Fibroblast of lung (primary cell): ENCODE measurements around the gene SAMD11. TPM values are rescaled to one million over a fixed set of nuclear protein-coding genes. Genes with fewer than 3 reads are reported as not detected.

ENCODE experiments used
- DNase-seq, 2 donors: peaks; one replicate each; pipeline versions ENCODE4 v3.0.0 to v3.0.0-alpha.2; 2010; ENCODE audit warnings: low read depth in 2 of 2
- H2AFZ ChIP-seq: 2 replicates; pipeline ENCODE4 v1.5.1; 2012; ENCODE audit warnings: low read length, control low read depth, inconsistent platforms
- H3K27ac ChIP-seq: 2 replicates; pipeline ENCODE4 v1.5.1; 2011; ENCODE audit warnings: low read length, control low read depth; ENCODE audit not compliant: insufficient read depth
- H3K27me3 ChIP-seq: 2 replicates; pipeline ENCODE4 v1.5.1; 2011; ENCODE audit warnings: mild to moderate bottlenecking, low read length; ENCODE audit not compliant: control insufficient read depth, insufficient read depth
- H3K36me3 ChIP-seq: 2 replicates; pipeline ENCODE4 v1.5.1; 2011; ENCODE audit warnings: low read length; ENCODE audit not compliant: control insufficient read depth, insufficient read depth
- H3K4me1 ChIP-seq: 2 replicates; pipeline ENCODE4 v1.5.1; 2011; ENCODE audit warnings: low read length; ENCODE audit not compliant: control insufficient read depth, insufficient read depth; ENCODE audit errors: extremely low read depth
- H3K4me2 ChIP-seq: 2 replicates; pipeline ENCODE4 v1.5.1; 2011; ENCODE audit warnings: low read length, control low read depth; ENCODE audit not compliant: insufficient read depth; ENCODE audit errors: extremely low read depth
- H3K4me3 ChIP-seq, 4 experiments: fragments of 200-600 bp in 1 of 4; sonication (generic) in 1 of 4; replicated peaks in 1 of 4; 2 replicates each; pipeline ENCODE4 v1.5.1; 2011 to 2016; ENCODE audit warnings: low read length in 4 of 4, low read depth in 3 of 4, mild to moderate bottlenecking in 3 of 4, control low read depth in 2 of 4, inconsistent platforms in 1 of 4, mixed read lengths in 1 of 4; ENCODE audit not compliant: insufficient read depth in 1 of 4; ENCODE audit errors: control extremely low read depth in 1 of 4
- H3K79me2 ChIP-seq: 2 replicates; pipeline ENCODE4 v1.5.1; 2012; ENCODE audit warnings: mild to moderate bottlenecking, low read length, inconsistent platforms; ENCODE audit not compliant: control insufficient read depth, insufficient read depth
- H3K9ac ChIP-seq: 2 replicates; pipeline ENCODE4 v1.5.1; 2011; ENCODE audit warnings: mild to moderate bottlenecking, low read length, control low read depth; ENCODE audit not compliant: insufficient read depth
- H3K9me3 ChIP-seq: 2 replicates; pipeline ENCODE4 v1.5.1; 2012; ENCODE audit warnings: low read depth, low read length; ENCODE audit not compliant: control insufficient read depth, insufficient read depth
- H4K20me1 ChIP-seq: 2 replicates; pipeline ENCODE4 v1.5.1; 2011; ENCODE audit warnings: low read length; ENCODE audit not compliant: control insufficient read depth, insufficient read depth; ENCODE audit errors: extremely low read depth
- CTCF ChIP-seq, 2 donors: IDR thresholded peaks in 1 of 2; conservative IDR thresholded peaks in 1 of 2; 1 replicate in 1 of 2; 2 replicates in 1 of 2; pipeline ENCODE4 v1.5.1; 2011 to 2012; ENCODE audit warnings: low read length in 2 of 2, control low read depth in 1 of 2, inconsistent platforms in 1 of 2, low read depth in 1 of 2, mild to moderate bottlenecking in 1 of 2
- EZH2 ChIP-seq: IDR thresholded peaks from 2 replicates; pipeline ENCODE4 v1.5.1; 2012; ENCODE audit warnings: low read length, control low read depth, mild to moderate bottlenecking; ENCODE audit errors: missing control alignments
- polyA plus RNA-seq, 2 donors: library from polyadenylated mRNA; depleted of rRNA in 1 of 2; stranded (reverse) in 1 of 2; unstranded in 1 of 2; fragments of >200 nt; gene quantifications; 2 replicates each; pipeline ENCODE4 v1.2.1, GENCODE V29; 2011 to 2012; ENCODE audit warnings: missing spikeins in 1 of 2
- total RNA-seq: library from RNA; depleted of rRNA; stranded (reverse); fragments of >200 nt; gene quantifications from 2 replicates; pipeline ENCODE4 v1.2.1, GENCODE V29; 2014

SAMD11 gene
- total and polyA plus RNA-seq, 2 donors (not counting 1 experiment from before 2014, with no cell fraction given), result 0.40 to 3.8 TPM

GRCh38 chr1:901108-901859 lies 22.4 kb upstream of the SAMD11 start:
- TF ChIP-seq CTCF (conservative IDR thresholded peaks at IDR 0.05 in 1 of 2, IDR thresholded peaks at IDR 0.05 in 1 of 2; ENCODE audit: low read depth in 1 of 2, low read length in 2 of 2), result no peak
- no peak for TF ChIP-seq EZH2

GRCh38 chr1:902802-903201 lies 20.9 kb upstream of the SAMD11 start:
- H3K36me3 ChIP-seq, result no peaks in the 10 kb centered on the region
- peaks cover 4% of the 10 kb centered on the region for H3K27me3 ChIP-seq
- H2AFZ ChIP-seq, result no peak overlapping the region
- no peaks in the 10 kb centered on the region for H3K9me3 ChIP-seq
- H3K27ac ChIP-seq, result no peak overlapping the region
- H3K9ac ChIP-seq, result no peak overlapping the region
- H4K20me1 ChIP-seq, result no peaks in the 10 kb centered on the region
- no peak for DNase-seq
- peaks cover 8% of the 10 kb centered on the region for H3K4me1 ChIP-seq
- TF ChIP-seq EZH2, result no peak
- TF ChIP-seq CTCF (conservative IDR thresholded peaks at IDR 0.05 in 1 of 2, IDR thresholded peaks at IDR 0.05 in 1 of 2; ENCODE audit: low read depth in 1 of 2, low read length in 2 of 2), result no peak
- no peaks in the 10 kb centered on the region for H3K79me2 ChIP-seq
- no peak overlapping the region for H3K4me2 ChIP-seq
- no peak overlapping the region for H3K4me3 ChIP-seq

More at GRCh38 chr1:901108-901859, 22.4 kb upstream of the SAMD11 start:
- Histone ChIP-seq H2AFZ (no peak overlapping the region), H3K9ac (no peak overlapping the region), H3K9me3 (no peaks in the 10 kb centered on the region), H3K4me2 (no peak overlapping the region), H3K27ac (no peak overlapping the region), H3K4me1 (peaks cover 3% of the 10 kb centered on the region), H3K79me2 (no peaks in the 10 kb centered on the region), H3K36me3 (no peaks in the 10 kb centered on the region), H3K4me3 (no peak overlapping the region), H3K27me3 (peaks cover 8% of the 10 kb centered on the region), H4K20me1 (no peaks in the 10 kb centered on the region)
- no peak for DNase-seq

- Histone ChIP-seq H3K4me3 (no peak overlapping the region), H3K9ac (no peak overlapping the region), H3K4me2 (no peak overlapping the region), H3K27me3 (peaks cover 4% of the 10 kb centered on the region), H3K4me1 (peaks cover 8% of the 10 kb centered on the region), H3K79me2 (no peaks in the 10 kb centered on the region), H3K27ac (no peak overlapping the region), H3K36me3 (no peaks in the 10 kb centered on the region), H4K20me1 (no peaks in the 10 kb centered on the region), H2AFZ (no peak overlapping the region), H3K9me3 (no peaks in the 10 kb centered on the region)
- TF ChIP-seq CTCF (conservative IDR thresholded peaks at IDR 0.05 in 1 of 2, IDR thresholded peaks at IDR 0.05 in 1 of 2; ENCODE audit: low read depth in 1 of 2, low read length in 2 of 2), result no peak
- TF ChIP-seq EZH2, result no peak
- no peak for DNase-seq
These were observed 20.4 kb upstream of the SAMD11 start for GRCh38 chr1:903305-903704.
